GM12873 (cell line): ENCODE measurements around the gene SLC49A3.

Source experiments
- CTCF ChIP-seq: IDR thresholded peaks from 2 replicates; pipeline ENCODE4 v1.5.1; 2012; ENCODE audit warnings: low read depth, mild to moderate bottlenecking, moderate library complexity, low read length, control low read depth; ENCODE audit not compliant: insufficient read depth; ENCODE audit errors: missing control alignments

Gene SLC49A3

GRCh38 chr4:634599-634985 is 54.4 kb downstream of the SLC49A3 start:
- no peak for TF ChIP-seq CTCF

- TF ChIP-seq CTCF: no peak
These were observed 54.9 kb downstream of the SLC49A3 start for GRCh38 chr4:633976-634598.

- no peak for TF ChIP-seq CTCF
These were observed 55.5 kb downstream of the SLC49A3 start for GRCh38 chr4:633406-633805.

GRCh38 chr4:632926-633325 is 56.0 kb downstream of the SLC49A3 start:
- TF ChIP-seq CTCF: no peak

- no peak for TF ChIP-seq CTCF
These were observed 56.7 kb downstream of the SLC49A3 start for GRCh38 chr4:632196-632790.
